SK-N-SH (cell line): ENCODE measurements around the gene DHRS9. TPM values are rescaled to one million over a fixed set of nuclear protein-coding genes. Genes with fewer than 3 reads are reported as not detected.
A peak's percentile ranks its signal among the peaks of the same experiment; 100 is the strongest.

Experiments
- CTCF ChIA-PET: fragments of 300-600, 350-600 bp; formaldehyde crosslinking; extraction: SDS; loops from one replicate; lab custom pipeline; 2021; lab: Yijun Ruan, JAX
- POLR2A ChIA-PET: fragments of 350-600 bp; sonication (Branson Sonifier 250); formaldehyde crosslinking; extraction: SDS; loops from one replicate; lab custom pipeline; 2020; ENCODE audit warnings: antibody characterized with exemption, inconsistent platforms; lab: Yijun Ruan, JAX
- DNase-seq: peaks from one replicate; pipeline ENCODE4 v3.0.0; 2012
- H2AFZ ChIP-seq: fragments of 200-600 bp; sonication (generic); 2 replicates; pipeline ENCODE4 v1.8.1; 2016; ENCODE audit warnings: antibody characterized with exemption, mild to moderate bottlenecking, low read depth
- H3F3A ChIP-seq: fragments of 200-600 bp; sonication (generic); replicated peaks from 2 replicates; pipeline ENCODE3; 2016; ENCODE audit warnings: antibody characterized with exemption, mild to moderate bottlenecking; ENCODE audit not compliant: insufficient read depth
- H3K27ac ChIP-seq, 2 experiments: fragments of 200-500 bp in 1 of 2; fragments of 200-600 bp in 1 of 2; sonication (Bioruptor generic) in 1 of 2; sonication (generic), shearing (Covaris generic) in 1 of 2; 2 replicates each; pipeline versions ENCODE4 v1.5.1 to v1.6.1; 2014 to 2016; ENCODE audit warnings: low read depth in 2 of 2, inconsistent platforms in 1 of 2, low read length in 1 of 2, mild to moderate bottlenecking in 1 of 2, mixed read lengths in 1 of 2
- H3K27me3 ChIP-seq: fragments of 200-600 bp; sonication (generic), shearing (Covaris generic); 2 replicates; pipeline ENCODE4 v1.6.1; 2016; ENCODE audit warnings: mixed run types; ENCODE audit not compliant: insufficient read depth
- H3K36me3 ChIP-seq, 2 experiments: fragments of 200-500 bp in 1 of 2; fragments of 200-600 bp in 1 of 2; sonication (Bioruptor generic) in 1 of 2; sonication (generic) in 1 of 2; replicated peaks in 1 of 2; 2 replicates each; pipeline versions ENCODE3 to v1.5.1; 2014 to 2016; ENCODE audit warnings: low read length in 1 of 2, mild to moderate bottlenecking in 1 of 2; ENCODE audit not compliant: insufficient read depth in 2 of 2, control insufficient read depth in 1 of 2
- H3K4me1 ChIP-seq, 2 experiments: fragments of 200-500 bp in 1 of 2; fragments of 200-600 bp in 1 of 2; sonication (Bioruptor generic) in 1 of 2; sonication (generic), shearing (Covaris generic) in 1 of 2; 2 replicates each; pipeline versions ENCODE4 v1.5.1 to v1.6.1; 2014 to 2016; ENCODE audit warnings: low read depth in 1 of 2, low read length in 1 of 2, mixed run types in 1 of 2; ENCODE audit not compliant: insufficient read depth in 2 of 2, control insufficient read depth in 1 of 2
- H3K4me2 ChIP-seq: fragments of 200-600 bp; sonication (generic), shearing (Covaris generic); 2 replicates; pipeline ENCODE4 v1.6.1; 2017; ENCODE audit warnings: mixed run types
- H3K4me3 ChIP-seq, 2 experiments: fragments of 200-500 bp in 1 of 2; fragments of 200-600 bp in 1 of 2; sonication (Bioruptor generic) in 1 of 2; sonication (generic), shearing (Covaris generic) in 1 of 2; 2 replicates each; pipeline versions ENCODE4 v1.5.1 to v1.8.1; 2014 to 2016; ENCODE audit warnings: low read depth in 2 of 2, inconsistent platforms in 1 of 2, low read length in 1 of 2, mild to moderate bottlenecking in 1 of 2, mixed read lengths in 1 of 2, moderate library complexity in 1 of 2
- H3K79me2 ChIP-seq: fragments of 200-600 bp; sonication (generic); 2 replicates; pipeline ENCODE4 v1.8.1; 2017; ENCODE audit warnings: mild to moderate bottlenecking; ENCODE audit not compliant: insufficient read depth
- H3K9ac ChIP-seq: fragments of 200-600 bp; sonication (generic); 2 replicates; pipeline ENCODE4 v1.6.1; 2017; ENCODE audit warnings: mixed run types
- H3K9me2 ChIP-seq: fragments of 200-600 bp; sonication (generic); 2 replicates; pipeline ENCODE4 v1.6.1; 2017; ENCODE audit warnings: mixed run types
- H3K9me3 ChIP-seq: fragments of 200-600 bp; sonication (generic); 2 replicates; pipeline ENCODE4 v1.6.1; 2017; ENCODE audit warnings: mixed run types, mild to moderate bottlenecking, moderate library complexity
- H4K20me1 ChIP-seq: fragments of 200-600 bp; sonication (generic); 2 replicates; pipeline ENCODE4 v1.6.1; 2017; ENCODE audit warnings: mild to moderate bottlenecking, mixed run types; ENCODE audit not compliant: insufficient read depth
- ELF1 ChIP-seq: IDR thresholded peaks from 2 replicates; pipeline ENCODE4 v1.4.0; 2012
- EP300 ChIP-seq, 2 experiments: IDR thresholded peaks; 2 replicates each; pipeline versions ENCODE4 v1.4.0 to v1.6.1; 2012; ENCODE audit warnings: borderline replicate concordance in 1 of 2, low read depth in 1 of 2, low read length in 1 of 2
- EZH2phosphoT487 ChIP-seq: fragments of 200-600 bp; sonication (generic); IDR thresholded peaks from 2 replicates; pipeline ENCODE4 v1.6.1; 2017; ENCODE audit warnings: low read depth, mixed run types, mild to moderate bottlenecking, antibody characterized with exemption, moderate library complexity, borderline replicate concordance
- FOSL2 ChIP-seq: IDR thresholded peaks from 2 replicates; pipeline ENCODE4 v1.4.0; 2012; ENCODE audit warnings: low read depth, mild to moderate bottlenecking, moderate library complexity, borderline replicate concordance
- FOXJ3 ChIP-seq: sonication (generic); formaldehyde crosslinking; IDR thresholded peaks from 2 replicates; pipeline ENCODE4 v1.5.1; 2020; ENCODE audit warnings: mild to moderate bottlenecking, missing genetic modification reagents
- FOXM1 ChIP-seq: IDR thresholded peaks from 2 replicates; pipeline ENCODE4 v1.4.0; 2012; ENCODE audit warnings: low read depth, mild to moderate bottlenecking
- JUND ChIP-seq: IDR thresholded peaks from 2 replicates; pipeline ENCODE4 v1.4.0; 2012
- MXI1 ChIP-seq: IDR thresholded peaks from 2 replicates; pipeline ENCODE4 v1.6.1; 2012; ENCODE audit warnings: mild to moderate bottlenecking, low read depth, low read length, improper control_type of control experiment
- POLR2AphosphoS5 ChIP-seq: IDR thresholded peaks from 2 replicates; pipeline ENCODE4 v1.6.1; 2012; ENCODE audit warnings: low read depth, low read length
- RAD21 ChIP-seq: IDR thresholded peaks from 2 replicates; pipeline ENCODE4 v1.6.1; 2012; ENCODE audit warnings: mild to moderate bottlenecking, low read length
- REST ChIP-seq: IDR thresholded peaks from 2 replicates; pipeline ENCODE4 v1.6.1; 2012; ENCODE audit warnings: mild to moderate bottlenecking, low read depth, low read length, moderate library complexity
- RFX5 ChIP-seq: IDR thresholded peaks from 2 replicates; pipeline ENCODE4 v1.6.1; 2012; ENCODE audit warnings: mild to moderate bottlenecking, improper control_type of control experiment, low read length
- SIN3A ChIP-seq: IDR thresholded peaks from 2 replicates; pipeline ENCODE4 v1.6.1; 2012; ENCODE audit warnings: low read depth, mild to moderate bottlenecking, low read length, moderate library complexity, borderline replicate concordance
- SMC3 ChIP-seq: IDR thresholded peaks from 2 replicates; pipeline ENCODE4 v1.6.1; 2012; ENCODE audit warnings: low read depth, low read length, improper control_type of control experiment
- USF2 ChIP-seq: fragments of 150-350 bp; IDR thresholded peaks from 2 replicates; pipeline ENCODE4 v1.6.1; 2017; ENCODE audit warnings: antibody characterized with exemption, low read length, low read depth, borderline replicate concordance
- YY1 ChIP-seq: IDR thresholded peaks from 2 replicates; pipeline ENCODE4 v1.4.0; 2012; ENCODE audit warnings: low read depth, mild to moderate bottlenecking
- WGBS: methylation state at CpG from one replicate; pipeline ENCODE4 v1.1.6; 2017; ENCODE audit warnings: low lambda C conversion rate; 5-methylcytosine and 5-hydroxymethylcytosine counted together
- polyA plus RNA-seq, 3 experiments: library from polyadenylated mRNA; depleted of rRNA; stranded (reverse); fragments of >200 nt; gene quantifications; 2 replicates each; pipeline ENCODE4 v1.2.3, GENCODE V29; 2012
- TF ChIP-seq, protein P1 (sequence below): fragments of 200-600 bp; sonication (generic); IDR thresholded peaks from 2 replicates; pipeline ENCODE4 v1.6.1; 2017; ENCODE audit warnings: antibody characterized with exemption, mild to moderate bottlenecking, moderate library complexity
- TF ChIP-seq, protein P2 (sequence below): IDR thresholded peaks from 2 replicates; pipeline ENCODE4 v1.4.0; 2012; ENCODE audit warnings: low read depth
- TF ChIP-seq, protein P3 (sequence below): IDR thresholded peaks from 2 replicates; pipeline ENCODE4 v1.4.0; 2012; ENCODE audit warnings: low read depth, borderline replicate concordance

The DHRS9 gene
- polyA plus RNA-seq, 1 of the 3 experiments (the other 2 are of a cell fraction): not detected

GRCh38 chr2:169109502-169110409 lies 40.4 kb downstream of the DHRS9 start:
- Histone ChIP-seq H3K4me3 (peak overlapping the region in 1 of 2 experiments; percentile 26; a peak in 1 of 4 replicates), H3K27ac (no peak overlapping the region), H4K20me1 (no peaks in the 10 kb centered on the region), H2AFZ (no peak overlapping the region), H3K4me1 (no peaks in the 10 kb centered on the region; a peak in 1 of 4 replicates), H3K4me2 (no peak overlapping the region), H3K27me3 (no peaks in the 10 kb centered on the region), H3K9me2 (no peaks in the 10 kb centered on the region), H3K36me3 (no peaks in the 10 kb centered on the region), H3K9ac (no peak overlapping the region), H3F3A (no peaks in the 10 kb centered on the region), H3K79me2 (no peaks in the 10 kb centered on the region), H3K9me3 (no peaks in the 10 kb centered on the region)
- TF ChIP-seq, protein P1, sequence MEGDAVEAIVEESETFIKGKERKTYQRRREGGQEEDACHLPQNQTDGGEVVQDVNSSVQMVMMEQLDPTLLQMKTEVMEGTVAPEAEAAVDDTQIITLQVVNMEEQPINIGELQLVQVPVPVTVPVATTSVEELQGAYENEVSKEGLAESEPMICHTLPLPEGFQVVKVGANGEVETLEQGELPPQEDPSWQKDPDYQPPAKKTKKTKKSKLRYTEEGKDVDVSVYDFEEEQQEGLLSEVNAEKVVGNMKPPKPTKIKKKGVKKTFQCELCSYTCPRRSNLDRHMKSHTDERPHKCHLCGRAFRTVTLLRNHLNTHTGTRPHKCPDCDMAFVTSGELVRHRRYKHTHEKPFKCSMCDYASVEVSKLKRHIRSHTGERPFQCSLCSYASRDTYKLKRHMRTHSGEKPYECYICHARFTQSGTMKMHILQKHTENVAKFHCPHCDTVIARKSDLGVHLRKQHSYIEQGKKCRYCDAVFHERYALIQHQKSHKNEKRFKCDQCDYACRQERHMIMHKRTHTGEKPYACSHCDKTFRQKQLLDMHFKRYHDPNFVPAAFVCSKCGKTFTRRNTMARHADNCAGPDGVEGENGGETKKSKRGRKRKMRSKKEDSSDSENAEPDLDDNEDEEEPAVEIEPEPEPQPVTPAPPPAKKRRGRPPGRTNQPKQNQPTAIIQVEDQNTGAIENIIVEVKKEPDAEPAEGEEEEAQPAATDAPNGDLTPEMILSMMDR: peak; percentile 94
- TF ChIP-seq EP300 (IDR thresholded peaks at IDR 0.05; ENCODE audit: borderline replicate concordance in 1 of 2, low read depth in 1 of 2, low read length in 1 of 2) (no peak), RFX5 (no peak), RAD21 (peak; percentile 88), SMC3 (peak; percentile 68), FOXM1 (no peak)
- CTCF ChIA-PET: interaction anchor here (0.5 to 6.1 kb wide), 61 partner anchors 9 to 826 kb away, joined by 3 to 94 read pairs (median 4); no protein-coding TSS in a partner anchor
- peak; percentile 78 for DNase-seq
- WGBS: 42% methylated on average over 21 of the region's 21 CpGs
- POLR2A ChIA-PET: no interaction called here

- no peaks in the 10 kb centered on the region; a peak in 1 of 4 replicates for H3K4me1 ChIP-seq
- 75% methylated on average over 6 of the region's 7 CpGs for WGBS
- H3K4me2 ChIP-seq: no peak overlapping the region
- no peaks in the 10 kb centered on the region for H3K79me2 ChIP-seq
- no peaks in the 10 kb centered on the region for H3F3A ChIP-seq
- DNase-seq: no peak
- no peaks in the 10 kb centered on the region for H3K27me3 ChIP-seq
- no peak overlapping the region for H3K4me3 ChIP-seq
- H3K9me2 ChIP-seq: no peaks in the 10 kb centered on the region
- no peak overlapping the region for H3K27ac ChIP-seq
- H2AFZ ChIP-seq: no peak overlapping the region
- ChIA-PET POLR2A (no interaction called here), CTCF (interaction anchor here (0.7 to 6.1 kb wide), 42 partner anchors 9 to 342 kb away, joined by 3 to 94 read pairs (median 7); no protein-coding TSS in a partner anchor)
- H3K36me3 ChIP-seq: no peaks in the 10 kb centered on the region
- H3K9ac ChIP-seq: no peak overlapping the region
- no peaks in the 10 kb centered on the region for H4K20me1 ChIP-seq
- H3K9me3 ChIP-seq: no peaks in the 10 kb centered on the region
- TF ChIP-seq SIN3A (no peak), MXI1 (no peak), POLR2AphosphoS5 (no peak), USF2 (no peak), EZH2phosphoT487 (no peak), RAD21 (no peak), JUND (no peak), FOXJ3 (CRISPR knock-in tag) (no peak), ELF1 (no peak), FOSL2 (no peak), FOXM1 (no peak), REST (no peak), YY1 (no peak)
- TF ChIP-seq, protein P2, sequence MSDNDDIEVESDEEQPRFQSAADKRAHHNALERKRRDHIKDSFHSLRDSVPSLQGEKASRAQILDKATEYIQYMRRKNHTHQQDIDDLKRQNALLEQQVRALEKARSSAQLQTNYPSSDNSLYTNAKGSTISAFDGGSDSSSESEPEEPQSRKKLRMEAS: no peak
- TF ChIP-seq, protein P3, sequence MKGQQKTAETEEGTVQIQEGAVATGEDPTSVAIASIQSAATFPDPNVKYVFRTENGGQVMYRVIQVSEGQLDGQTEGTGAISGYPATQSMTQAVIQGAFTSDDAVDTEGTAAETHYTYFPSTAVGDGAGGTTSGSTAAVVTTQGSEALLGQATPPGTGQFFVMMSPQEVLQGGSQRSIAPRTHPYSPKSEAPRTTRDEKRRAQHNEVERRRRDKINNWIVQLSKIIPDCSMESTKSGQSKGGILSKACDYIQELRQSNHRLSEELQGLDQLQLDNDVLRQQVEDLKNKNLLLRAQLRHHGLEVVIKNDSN: no peak
Measured at GRCh38 chr2:169110419-169110818, 41.1 kb downstream of the DHRS9 start.
